DMS114 treated with DMSO at 0.1 percent for 48 hours (cell line): ENCODE results near the gene CRYGD.
"Not testable (repeated sequence)": the region's sequence is repeated elsewhere in the genome, so short reads cannot be mapped to it uniquely, and the experiment has no call there.

Source experiments
- DNase-seq: peaks from one replicate; lab custom pipeline; 2025; ENCODE audit not compliant: unreplicated experiment; lab: John Stamatoyannopoulos, UW

CRYGD gene

GRCh38 chr2:208124013-208124715 lies at the start of gene CRYGD:
CRYGD (minus strand) TSS chr2:208124524; CDS start chr2:208124473, 51 bp downstream.
- peak; percentile 11 for DNase-seq

GRCh38 chr2:208172125-208172524 lies 47.8 kb upstream of the CRYGD start:
- no peak for DNase-seq

- no peak for DNase-seq
These were observed 40.8 kb upstream of the CRYGD start for GRCh38 chr2:208164951-208165755.

- no peak for DNase-seq
These were observed 39.2 kb upstream of the CRYGD start, which contains the start of gene CRYGA for GRCh38 chr2:208163489-208163888. CRYGA (minus strand) TSS chr2:208163589; CDS start chr2:208163556, 33 bp downstream.

GRCh38 chr2:208156439-208156838 lies 32.1 kb upstream of the CRYGD start:
- no peak for DNase-seq

GRCh38 chr2:208153156-208153555 lies 28.8 kb upstream of the CRYGD start:
- DNase-seq = no peak

GRCh38 chr2:208150956-208151355 lies 26.6 kb upstream of the CRYGD start:
- no peak for DNase-seq

- no peak for DNase-seq
These were observed 25.8 kb upstream of the CRYGD start for GRCh38 chr2:208150094-208150493.

GRCh38 chr2:208148803-208149202 lies 24.5 kb upstream of the CRYGD start:
- no peak for DNase-seq

GRCh38 chr2:208147759-208148158 lies 23.4 kb upstream of the CRYGD start:
- no peak for DNase-seq

- DNase-seq = no peak
These were observed 22.7 kb upstream of the CRYGD start for GRCh38 chr2:208147008-208147407.

- no peak for DNase-seq
These were observed 21.7 kb upstream of the CRYGD start, which contains the start of gene CRYGB for GRCh38 chr2:208146006-208146405. CRYGB (minus strand) TSS chr2:208146158; CDS start chr2:208146120, 38 bp downstream.

- DNase-seq = no peak
These were observed 18.8 kb upstream of the CRYGD start for GRCh38 chr2:208142925-208143799.

- DNase-seq = no peak
These were observed 18.1 kb upstream of the CRYGD start for GRCh38 chr2:208142240-208142924.

- no peak for DNase-seq
These were observed 15.1 kb upstream of the CRYGD start for GRCh38 chr2:208139447-208139846.

- not testable (repeated sequence) for DNase-seq
These were observed 14.0 kb upstream of the CRYGD start for GRCh38 chr2:208138334-208138733.

GRCh38 chr2:208136716-208137094 lies 12.4 kb upstream of the CRYGD start:
- no peak for DNase-seq

- no peak for DNase-seq
These were observed 11.7 kb upstream of the CRYGD start for GRCh38 chr2:208135794-208136715.

GRCh38 chr2:208134928-208135586 lies 10.7 kb upstream of the CRYGD start:
- no peak for DNase-seq
